VCaP (cell line): ENCODE results near the gene IL17C.

ENCODE experiments used
- H3K27ac ChIP-seq: fragments of 450-650 bp; 2 replicates; pipeline ENCODE4 v1.5.1; 2017
- CTCF ChIP-seq: fragments of 450-650 bp; conservative IDR thresholded peaks from 2 replicates; pipeline ENCODE4 v1.5.1; 2017; ENCODE audit warnings: mild to moderate bottlenecking, moderate library complexity

IL17C gene

GRCh38 chr16:88685156-88686061, 47.0 kb downstream of the IL17C start:
- H3K27ac ChIP-seq = no peak overlapping the region
- TF ChIP-seq CTCF = no peak; the same call in 1 of the 2 replicates

GRCh38 chr16:88686062-88686438, 47.7 kb downstream of the IL17C start:
- no peak overlapping the region; the same call in 1 of the 2 replicates for H3K27ac ChIP-seq
- no peak for TF ChIP-seq CTCF

GRCh38 chr16:88686439-88687253, 48.3 kb downstream of the IL17C start, which contains the start of gene SNAI3:
SNAI3 (minus strand) TSS chr16:88686507; CDS start chr16:88686406, 101 bp downstream.
- H3K27ac ChIP-seq = no peak within 1 kb of the TSS; the same call in 1 of the 2 replicates

GRCh38 chr16:88687254-88687576, 48.8 kb downstream of the IL17C start:
- H3K27ac ChIP-seq = no peak overlapping the region
- TF ChIP-seq CTCF = no peak

More at GRCh38 chr16:88686439-88687253, 48.3 kb downstream of the IL17C start, which contains the start of gene SNAI3:
- TF ChIP-seq CTCF = no peak

GRCh38 chr16:88687676-88688012, 49.3 kb downstream of the IL17C start:
- H3K27ac ChIP-seq = peak overlapping the region; percentile 37

GRCh38 chr16:88688013-88688778, 49.8 kb downstream of the IL17C start:
- peak overlapping the region; percentile 37 for H3K27ac ChIP-seq
- TF ChIP-seq CTCF = no peak

More at GRCh38 chr16:88687676-88688012, 49.3 kb downstream of the IL17C start:
- TF ChIP-seq CTCF = no peak
